NCI-H2196 (cell line): ENCODE measurements around the gene FGF11.
A peak's percentile ranks its signal among the peaks of the same experiment; 100 is the strongest.

Source experiments
- DNase-seq: peaks from one replicate; lab custom pipeline; 2025; ENCODE audit not compliant: unreplicated experiment; lab: John Stamatoyannopoulos, UW

Gene FGF11

GRCh38 chr17:7439462-7440112 lies at the start of gene FGF11:
Gene FGF11, plus strand, starts transcription at chr17:7439512. Its CDS starts 109 bp downstream, at chr17:7439621.
- DNase-seq: no peak

GRCh38 chr17:7389924-7390910 lies 49.1 kb upstream of the FGF11 start:
- DNase-seq: no peak

DNA sequence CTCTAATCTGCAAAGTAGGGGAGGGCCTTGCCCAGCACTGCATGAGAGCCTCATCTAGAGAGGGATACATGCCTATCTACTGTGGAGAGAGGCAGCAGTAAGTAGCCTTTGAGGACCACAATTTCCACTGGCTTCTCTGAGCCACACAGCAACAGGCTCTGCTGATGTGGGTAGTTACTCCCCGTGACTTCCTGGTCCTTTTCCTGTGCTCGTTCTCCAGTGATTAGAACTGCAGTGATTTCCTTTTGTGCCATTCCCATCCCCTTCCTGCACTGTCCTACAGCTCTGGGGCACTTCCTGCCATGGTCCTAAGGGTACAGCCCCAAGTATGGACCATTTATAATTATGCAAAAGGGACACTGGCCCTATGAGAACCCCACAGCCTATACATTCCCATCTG lies 48.0 kb upstream of the FGF11 start:
- DNase-seq: no peak

DNA sequence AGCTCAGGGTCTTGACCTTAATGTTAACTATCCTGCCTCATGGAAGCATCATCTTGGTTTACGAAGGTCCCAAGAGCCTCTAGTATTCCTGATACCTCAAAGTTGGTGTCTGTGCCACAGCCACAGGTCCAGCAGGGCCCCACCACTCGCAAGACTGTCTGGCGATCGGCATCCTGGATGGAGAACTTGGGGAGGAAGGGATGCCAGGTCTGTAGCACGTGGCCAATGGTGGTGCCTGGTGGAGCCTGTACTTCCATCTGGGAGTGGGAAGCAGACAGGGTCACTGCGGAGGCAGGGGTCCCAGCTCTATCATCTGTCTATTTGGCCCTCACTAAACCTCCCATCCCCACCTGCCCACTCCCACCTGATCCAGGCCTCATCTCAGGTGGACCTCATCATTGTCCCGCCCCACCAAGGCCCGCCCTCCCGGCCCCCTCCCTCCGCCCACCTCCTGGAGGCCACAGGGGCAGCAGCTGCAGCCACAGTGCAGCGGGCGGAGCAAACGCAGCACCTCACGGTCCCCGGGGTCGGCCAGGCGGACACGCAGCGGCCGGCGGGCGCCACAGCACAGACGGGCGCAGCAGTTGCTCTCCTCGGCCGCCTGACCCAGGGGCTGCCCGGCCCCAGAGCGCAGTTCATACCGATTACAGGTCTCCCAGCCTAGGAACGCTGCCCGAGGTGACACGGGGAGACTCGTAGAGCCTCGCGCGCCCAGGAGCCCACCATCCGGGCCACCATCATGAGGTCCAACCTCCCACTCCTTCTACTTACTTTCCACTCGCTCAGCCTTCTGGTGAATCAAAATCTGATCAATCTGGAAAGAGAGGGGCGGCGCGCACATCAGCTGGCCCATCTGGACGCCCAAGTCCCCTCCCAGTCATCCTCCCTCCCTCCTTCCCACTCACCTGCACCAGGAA lies 46.4 kb upstream of the FGF11 start:
- DNase-seq: no peak

- DNase-seq: no peak
These were observed 45.5 kb upstream of the FGF11 start for GRCh38 chr17:7393613-7394451.

GRCh38 chr17:7394452-7395191 lies 44.7 kb upstream of the FGF11 start, which contains the start of gene PLSCR3:
Gene PLSCR3, minus strand, starts transcription at chr17:7394525. Its CDS starts 415 bp downstream, at chr17:7394110.
- peak; percentile 54 for DNase-seq

DNA sequence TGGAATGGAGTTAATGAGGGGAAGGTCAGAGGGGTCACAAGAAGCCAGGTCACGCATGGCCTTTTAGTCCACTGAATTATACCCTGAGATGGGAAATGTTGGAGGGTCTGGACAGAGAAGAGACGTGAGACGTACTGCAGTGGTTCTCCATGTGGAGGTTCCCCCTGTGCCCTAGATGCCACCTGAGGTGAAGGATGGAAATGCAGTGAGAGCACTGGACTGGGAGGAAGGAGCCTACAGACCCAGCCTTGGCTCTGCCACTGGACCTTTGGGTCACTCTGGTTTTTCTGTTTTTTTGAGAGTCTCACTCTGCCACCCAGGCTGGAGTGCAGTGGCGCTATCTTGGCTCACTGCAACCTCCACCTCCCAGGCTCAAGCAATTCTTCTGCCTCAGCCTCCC lies 43.2 kb upstream of the FGF11 start:
- no peak for DNase-seq

DNA sequence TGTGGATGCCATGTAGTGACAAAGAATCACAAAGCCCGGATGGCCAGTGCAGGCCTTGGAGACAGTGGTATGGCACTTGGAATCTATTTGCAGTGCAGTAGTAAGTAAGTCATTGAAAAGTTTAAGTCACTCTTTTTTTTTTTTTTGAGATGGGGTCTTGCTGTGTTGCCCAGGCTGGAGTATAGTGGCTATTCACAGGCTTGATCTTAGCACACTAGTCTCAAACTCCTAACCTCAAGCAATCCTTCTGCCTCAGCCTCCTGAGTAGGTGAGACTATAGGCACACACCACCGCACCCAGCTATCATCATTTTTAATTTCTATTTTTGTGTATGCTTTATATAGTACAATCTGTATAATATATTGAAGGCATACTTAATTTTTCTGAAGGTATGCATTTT lies 40.7 kb upstream of the FGF11 start:
- DNase-seq: no peak

DNA sequence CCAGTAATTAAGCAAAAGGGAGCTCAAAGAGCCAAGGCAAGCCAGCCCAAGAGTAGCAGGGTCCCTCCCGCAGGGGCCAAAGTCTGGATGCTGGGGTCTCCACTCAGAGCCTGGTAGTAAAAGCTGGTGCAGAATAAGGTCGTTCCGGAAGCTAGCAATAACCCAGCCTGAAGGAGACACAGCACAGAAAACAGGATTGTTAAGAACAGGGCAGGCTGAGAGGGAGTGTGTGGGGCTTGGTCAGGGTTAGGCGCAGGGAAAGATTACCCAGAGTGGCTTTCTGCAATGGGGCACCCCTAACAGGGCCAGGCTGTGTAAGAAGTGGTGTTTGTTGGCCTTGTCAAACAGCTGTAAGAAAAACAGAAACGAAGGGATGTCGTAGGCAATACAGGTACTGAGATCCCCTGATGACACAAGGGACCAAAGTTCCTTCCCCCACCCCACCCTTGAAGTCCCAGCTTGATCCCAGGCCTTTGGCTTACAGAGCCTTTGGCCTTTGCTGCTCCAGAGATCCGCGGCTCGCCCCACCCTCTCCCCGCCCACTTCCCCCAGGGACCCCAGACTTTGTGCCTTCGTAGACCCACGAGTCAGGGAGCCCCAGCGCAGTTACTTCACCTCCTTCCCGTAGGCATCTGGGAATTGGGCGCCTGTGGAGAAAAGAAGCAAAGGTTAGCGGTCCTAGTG lies 36.1 kb upstream of the FGF11 start:
- DNase-seq: peak; percentile 26

GRCh38 chr17:7403727-7403976 lies 35.7 kb upstream of the FGF11 start:
- DNase-seq: peak; percentile 55

GRCh38 chr17:7403977-7404736 lies 35.2 kb upstream of the FGF11 start, which contains the start of gene TMEM256:
Gene TMEM256, minus strand, starts transcription at chr17:7404097. Its CDS starts 13 bp downstream, at chr17:7404084.
- DNase-seq: peak; percentile 87

DNA sequence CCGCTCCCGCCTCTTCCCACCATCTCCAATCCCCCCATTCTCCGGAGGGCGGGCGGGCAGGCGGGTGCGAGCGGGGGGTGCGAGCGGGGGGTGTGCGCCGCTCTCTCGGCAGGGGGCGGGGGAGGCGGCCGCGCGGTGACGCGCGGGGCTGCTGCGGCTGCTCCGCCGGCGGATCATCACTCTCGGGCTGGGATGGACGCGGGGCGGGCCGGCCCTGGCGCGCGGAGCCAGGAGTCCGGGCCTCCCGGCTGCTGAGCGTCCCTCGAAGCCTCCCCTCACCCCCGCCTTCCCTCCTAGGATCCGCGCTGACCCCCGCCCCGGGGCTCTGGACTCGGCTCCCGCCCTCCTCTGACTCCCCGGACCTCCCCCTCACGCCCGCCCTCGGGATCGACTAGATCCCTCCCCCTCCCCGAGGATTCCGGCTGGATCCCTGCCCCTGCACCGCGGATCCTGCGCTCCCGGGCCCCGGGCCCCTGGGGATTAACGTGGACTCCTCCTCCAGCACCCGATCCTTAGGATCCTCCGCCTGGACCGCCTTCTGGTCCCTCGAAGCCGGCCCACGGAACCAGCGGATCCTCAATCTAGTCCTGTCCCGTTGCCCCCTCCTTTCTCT lies 34.5 kb upstream of the FGF11 start:
- DNase-seq: peak; percentile 52

DNA sequence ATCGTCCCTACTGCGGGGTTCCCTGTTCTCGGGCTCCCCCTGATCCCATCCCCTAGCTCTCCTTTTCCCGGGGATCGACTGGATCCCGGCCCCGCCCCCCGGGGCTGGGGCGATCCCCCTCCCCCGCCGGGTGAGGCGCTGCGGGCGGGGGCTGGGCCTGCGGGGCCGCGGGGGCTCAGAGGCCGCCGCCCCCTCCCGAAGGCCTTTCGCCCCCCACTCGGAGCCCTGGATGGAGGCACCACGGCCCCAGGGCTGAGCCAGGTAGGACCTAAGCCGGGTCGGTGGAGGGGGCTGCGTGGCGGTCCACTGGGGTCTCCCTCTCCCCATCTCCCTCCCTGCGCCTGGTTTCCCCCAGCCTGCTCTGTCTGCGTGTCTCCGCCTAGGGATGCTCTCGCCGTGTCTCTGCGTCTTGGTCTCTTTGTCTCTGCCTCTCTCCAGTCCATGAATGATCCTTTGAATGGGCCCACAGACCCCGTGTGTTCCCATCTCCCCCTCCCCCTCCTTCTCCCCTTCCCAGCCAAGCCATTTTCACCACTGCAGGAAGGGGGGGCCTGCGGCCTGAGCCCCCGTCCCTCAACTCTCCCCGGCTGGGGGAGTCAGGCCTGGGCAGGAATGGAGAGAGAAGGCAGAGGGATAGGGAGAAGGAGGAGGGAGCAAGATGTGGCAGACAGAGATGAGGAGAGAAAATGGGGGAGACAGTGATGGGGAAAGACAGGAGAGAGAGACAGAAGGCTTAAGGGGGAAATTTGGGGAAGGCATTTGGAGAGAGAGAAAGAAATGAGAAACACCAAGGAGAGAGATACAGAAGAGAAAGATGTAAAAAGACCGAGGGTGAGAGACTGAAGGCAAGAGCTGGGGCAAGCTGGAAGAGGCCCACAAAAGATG lies 33.7 kb upstream of the FGF11 start:
- DNase-seq: no peak

GRCh38 chr17:7406235-7406825 lies 33.0 kb upstream of the FGF11 start:
- no peak for DNase-seq

DNA sequence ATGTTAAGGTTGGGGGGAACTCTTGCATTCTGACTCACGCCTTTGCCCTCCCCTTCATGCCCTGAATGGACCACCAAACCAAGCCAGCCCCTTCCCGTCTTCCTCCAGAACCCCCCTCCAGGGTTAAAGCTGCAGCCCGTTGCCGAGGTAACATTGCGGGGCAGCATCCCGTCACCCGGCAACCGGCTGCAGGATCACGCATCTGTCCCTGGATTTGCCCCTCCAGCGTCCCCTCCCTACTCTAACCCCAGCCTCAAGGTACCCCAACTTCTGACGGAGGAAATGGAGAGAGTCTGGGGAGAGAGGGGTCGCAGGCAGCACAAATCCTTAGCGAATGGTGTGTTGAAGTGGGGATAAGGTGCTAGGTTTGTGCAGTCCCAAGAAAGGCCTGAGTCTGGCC lies 32.2 kb upstream of the FGF11 start:
- DNase-seq: no peak

GRCh38 chr17:7407485-7408251 lies 31.6 kb upstream of the FGF11 start, which contains the start of gene NLGN2:
Gene NLGN2, plus strand, starts transcription at chr17:7407845. Its CDS starts 411 bp downstream, at chr17:7408256.
- DNase-seq: no peak
